ENCODE data around the gene CEP135.

DNA sequence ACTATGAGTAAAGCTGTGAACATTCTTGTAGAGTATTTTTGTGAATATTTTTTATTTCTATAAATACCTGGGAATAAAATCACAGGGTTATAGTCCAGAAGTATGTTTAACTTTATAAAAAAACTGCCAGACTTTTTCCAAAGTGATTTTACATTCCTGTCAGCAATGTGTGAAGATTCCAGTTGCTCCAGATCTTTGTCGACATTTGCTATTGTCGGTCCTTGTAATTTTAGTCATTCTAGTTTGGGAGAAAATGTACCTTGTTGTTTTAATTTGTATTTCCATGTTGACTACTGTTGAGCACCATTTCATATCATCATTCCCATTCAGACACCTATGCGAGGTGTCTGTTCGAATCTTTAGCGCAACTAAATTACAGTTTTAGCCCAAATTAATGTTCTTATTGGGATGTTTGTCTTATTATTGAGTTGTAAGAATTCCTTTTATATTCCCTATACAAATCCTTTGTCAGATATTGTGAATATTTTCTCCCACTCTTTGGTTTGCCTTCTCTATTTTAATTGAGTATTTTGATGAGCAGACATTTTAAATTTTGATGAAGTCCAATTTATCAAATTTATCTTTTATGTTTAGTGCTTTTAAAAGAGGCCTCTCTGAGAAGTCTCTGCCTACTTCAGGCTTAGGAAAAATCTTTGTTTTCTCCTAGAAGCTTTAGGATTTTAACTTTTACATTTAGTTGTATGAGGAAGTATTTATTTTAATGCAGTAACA lies 2.6 kb downstream of the CEP135 start:
- no peak for TF ChIP-seq NRF1 (IDR thresholded peaks at IDR 0.05; ENCODE audit: low read depth, low read length)
- TF ChIP-seq RAD21 (IDR thresholded peaks at IDR 0.05; ENCODE audit: low read length), result no peak
- TF ChIP-seq, protein P1, sequence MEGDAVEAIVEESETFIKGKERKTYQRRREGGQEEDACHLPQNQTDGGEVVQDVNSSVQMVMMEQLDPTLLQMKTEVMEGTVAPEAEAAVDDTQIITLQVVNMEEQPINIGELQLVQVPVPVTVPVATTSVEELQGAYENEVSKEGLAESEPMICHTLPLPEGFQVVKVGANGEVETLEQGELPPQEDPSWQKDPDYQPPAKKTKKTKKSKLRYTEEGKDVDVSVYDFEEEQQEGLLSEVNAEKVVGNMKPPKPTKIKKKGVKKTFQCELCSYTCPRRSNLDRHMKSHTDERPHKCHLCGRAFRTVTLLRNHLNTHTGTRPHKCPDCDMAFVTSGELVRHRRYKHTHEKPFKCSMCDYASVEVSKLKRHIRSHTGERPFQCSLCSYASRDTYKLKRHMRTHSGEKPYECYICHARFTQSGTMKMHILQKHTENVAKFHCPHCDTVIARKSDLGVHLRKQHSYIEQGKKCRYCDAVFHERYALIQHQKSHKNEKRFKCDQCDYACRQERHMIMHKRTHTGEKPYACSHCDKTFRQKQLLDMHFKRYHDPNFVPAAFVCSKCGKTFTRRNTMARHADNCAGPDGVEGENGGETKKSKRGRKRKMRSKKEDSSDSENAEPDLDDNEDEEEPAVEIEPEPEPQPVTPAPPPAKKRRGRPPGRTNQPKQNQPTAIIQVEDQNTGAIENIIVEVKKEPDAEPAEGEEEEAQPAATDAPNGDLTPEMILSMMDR (IDR thresholded peaks at IDR 0.05), result no peak
- no peak for TF ChIP-seq RXRA (IDR thresholded peaks at IDR 0.05; ENCODE audit: borderline replicate concordance, low read depth)
- TF ChIP-seq YY1 (IDR thresholded peaks at IDR 0.05; ENCODE audit: low read depth), result no peak

Measured in SK-N-SH (cell line).